GM21723 (cell line): ENCODE measurements around the gene MRAP.
"Not testable (repeated sequence)": the region's sequence is repeated elsewhere in the genome, so short reads cannot be mapped to it uniquely, and the experiment has no call there.

Experiments used
- ATAC-seq: cut with Tn5 transposase; IDR thresholded peaks from one replicate; pipeline ENCODE4 v1.9.1; 2021; ENCODE audit warnings: mild to moderate bottlenecking, moderate library complexity; ENCODE audit not compliant: unreplicated experiment

MRAP gene

GRCh38 chr21:32298658-32299081 lies at the start of gene MRAP:
Gene MRAP (plus strand): TSS chr21:32298855. CDS start chr21:32298972, 117 bp downstream.
- ATAC-seq: no peak

- ATAC-seq: no peak
Measured at GRCh38 chr21:32249511-32250280, 49.0 kb upstream of the MRAP start.

- no peak for ATAC-seq
Measured at GRCh38 chr21:32252136-32252535, 46.5 kb upstream of the MRAP start.

GRCh38 chr21:32253215-32253641 lies 45.4 kb upstream of the MRAP start:
- no peak for ATAC-seq

- no peak for ATAC-seq
Measured at GRCh38 chr21:32256251-32256650, 42.4 kb upstream of the MRAP start.

GRCh38 chr21:32256873-32257620 lies 41.6 kb upstream of the MRAP start:
- ATAC-seq: no peak

GRCh38 chr21:32257962-32258785 lies 40.5 kb upstream of the MRAP start:
- peak; percentile 88 for ATAC-seq

- ATAC-seq: not testable (repeated sequence)
Measured at GRCh38 chr21:32258786-32259048, 39.9 kb upstream of the MRAP start.

GRCh38 chr21:32260130-32260529 lies 38.5 kb upstream of the MRAP start:
- ATAC-seq: no peak

GRCh38 chr21:32261929-32262328 lies 36.7 kb upstream of the MRAP start:
- ATAC-seq: no peak

- not testable (repeated sequence) for ATAC-seq
Measured at GRCh38 chr21:32265321-32265720, 33.3 kb upstream of the MRAP start.

- no peak for ATAC-seq
Measured at GRCh38 chr21:32270748-32271147, 27.9 kb upstream of the MRAP start.

- no peak for ATAC-seq
Measured at GRCh38 chr21:32276671-32277070, 22.0 kb upstream of the MRAP start.

- peak; percentile 22 for ATAC-seq
Measured at GRCh38 chr21:32278103-32278502, 20.6 kb upstream of the MRAP start.

- ATAC-seq: peak; percentile 97
Measured at GRCh38 chr21:32278518-32279376, 19.9 kb upstream of the MRAP start, which contains the start of gene MIS18A. Gene MIS18A (minus strand): TSS chr21:32279049. CDS start chr21:32279014, 35 bp downstream.

GRCh38 chr21:32279377-32279680 lies 19.3 kb upstream of the MRAP start:
- ATAC-seq: peak; percentile 12

GRCh38 chr21:32281531-32281930 lies 17.1 kb upstream of the MRAP start:
- ATAC-seq: no peak

GRCh38 chr21:32282992-32283391 lies 15.7 kb upstream of the MRAP start:
- no peak for ATAC-seq

GRCh38 chr21:32285476-32285875 lies 13.2 kb upstream of the MRAP start:
- no peak for ATAC-seq

GRCh38 chr21:32297449-32297848 lies 1.2 kb upstream of the MRAP start:
- no peak for ATAC-seq

- ATAC-seq: no peak
Measured at GRCh38 chr21:32298148-32298559, 501 bp upstream of the MRAP start.
